CD1c-positive myeloid dendritic cell (primary cell): Measurements from ENCODE around the gene METTL26.

ENCODE experiments used
- DNase-seq: peaks from one replicate; pipeline ENCODE4 v3.0.0-alpha.2; 2016; ENCODE audit errors: extremely low spot score

METTL26 gene

GRCh38 chr16:674968-675883, 39.1 kb upstream of the METTL26 start, which contains the start of gene RHBDL1:
RHBDL1 (plus strand) TSS chr16:675671; CDS start chr16:675791, 120 bp downstream.
- peak; percentile 48 for DNase-seq

- no peak for DNase-seq
These were observed 38.2 kb upstream of the METTL26 start for GRCh38 chr16:674214-674881.

- no peak for DNase-seq
These were observed 37.4 kb upstream of the METTL26 start for GRCh38 chr16:673399-673991.

GRCh38 chr16:672851-673250, 36.7 kb upstream of the METTL26 start:
- no peak for DNase-seq

GRCh38 chr16:672371-672770, 36.3 kb upstream of the METTL26 start:
- DNase-seq: no peak

GRCh38 chr16:671353-672131, 35.4 kb upstream of the METTL26 start:
- no peak for DNase-seq

- no peak for DNase-seq
These were observed 34.6 kb upstream of the METTL26 start for GRCh38 chr16:670485-671352.

- no peak for DNase-seq
These were observed 33.6 kb upstream of the METTL26 start for GRCh38 chr16:669666-670065.

- no peak for DNase-seq
These were observed 32.5 kb upstream of the METTL26 start for GRCh38 chr16:668519-669171.

GRCh38 chr16:667780-668518, 31.8 kb upstream of the METTL26 start, which contains the start of gene RHOT2:
RHOT2 (plus strand) TSS chr16:668132; CDS start chr16:668200, 68 bp downstream.
- peak; percentile 97 for DNase-seq

GRCh38 chr16:667113-667779, 31.1 kb upstream of the METTL26 start:
- DNase-seq: no peak

- no peak for DNase-seq
These were observed 30.5 kb upstream of the METTL26 start for GRCh38 chr16:666572-666971.

- no peak for DNase-seq
These were observed 26.5 kb upstream of the METTL26 start for GRCh38 chr16:662597-662996.

GRCh38 chr16:662095-662494, 26.0 kb upstream of the METTL26 start:
- DNase-seq: no peak

- DNase-seq: no peak
These were observed 25.2 kb upstream of the METTL26 start for GRCh38 chr16:661184-661821.

- DNase-seq: peak; percentile 92
These were observed 24.5 kb upstream of the METTL26 start for GRCh38 chr16:660459-661183.

- no peak for DNase-seq
These were observed 24.0 kb upstream of the METTL26 start for GRCh38 chr16:660132-660458.

- DNase-seq: no peak
These were observed 23.5 kb upstream of the METTL26 start for GRCh38 chr16:659618-660017.
